ENCODE results near the gene ADSS1. TPM values are rescaled to one million over a fixed set of nuclear protein-coding genes. Genes with fewer than 3 reads are reported as not detected.

Gene ADSS1
- polyA plus RNA-seq, 1 of the 3 experiments (the other 2 are of a cell fraction): 14.3 TPM

- TF ChIP-seq REST (IDR thresholded peaks at IDR 0.05; ENCODE audit: low read depth, low read length) (no peak), USF1 (IDR thresholded peaks at IDR 0.05; ENCODE audit: borderline replicate concordance, low read depth) (no peak), IRF3 (IDR thresholded peaks at IDR 0.05; ENCODE audit: low read depth, low read length) (no peak), FOXJ3 (CRISPR knock-in tag; IDR thresholded peaks at IDR 0.05) (no peak), TCF12 (IDR thresholded peaks at IDR 0.05) (no peak)
These were observed 38.6 kb upstream of the ADSS1 start (continued) for GRCh38 chr14:104685216-104685997.

GRCh38 chr14:104685998-104686610, 37.9 kb upstream of the ADSS1 start:
- no peak for DNase-seq
- ChIA-PET CTCF (no interaction called here), POLR2A (no interaction called here)
- 94% methylated on average over 2 of the region's 2 CpGs for WGBS (ENCODE audit: low lambda C conversion rate)
- Histone ChIP-seq H3K36me3 (replicated peaks in 1 of 2; ENCODE audit: control insufficient read depth in 1 of 2, insufficient read depth in 2 of 2, low read length in 1 of 2) (no peaks in the 10 kb centered on the region), H4K20me1 (ENCODE audit: insufficient read depth) (peaks cover 6% of the 10 kb centered on the region), H3K4me2 (no peak overlapping the region), H3K9me2 (no peaks in the 10 kb centered on the region), H3K9ac (no peak overlapping the region), H3K79me2 (ENCODE audit: insufficient read depth) (peaks cover 18% of the 10 kb centered on the region), H3K4me1 (ENCODE audit: control insufficient read depth in 1 of 2, insufficient read depth in 2 of 2, low read depth in 1 of 2, low read length in 1 of 2) (peaks cover 31 to 38% of the 10 kb centered on the region in 2 experiments), H3K9me3 (no peaks in the 10 kb centered on the region), H3F3A (replicated peaks; ENCODE audit: insufficient read depth) (peaks cover 18% of the 10 kb centered on the region), H3K27ac (ENCODE audit: low read depth in 2 of 2, low read length in 1 of 2) (no peak overlapping the region), H2AFZ (ENCODE audit: low read depth) (no peak overlapping the region), H3K4me3 (ENCODE audit: low read depth in 2 of 2, low read length in 1 of 2) (no peak overlapping the region), H3K27me3 (ENCODE audit: insufficient read depth) (no peaks in the 10 kb centered on the region)
- no peak for TF ChIP-seq CTCF (IDR thresholded peaks at IDR 0.05)
- no peak for TF ChIP-seq PBX3 (IDR thresholded peaks at IDR 0.05)
- TF ChIP-seq YY1 (IDR thresholded peaks at IDR 0.05; ENCODE audit: low read depth): no peak
- TF ChIP-seq RFX5 (IDR thresholded peaks at IDR 0.05; ENCODE audit: low read length): no peak
- no peak for TF ChIP-seq MXI1 (IDR thresholded peaks at IDR 0.05; ENCODE audit: low read depth, low read length)
- no peak for TF ChIP-seq GABPA (IDR thresholded peaks at IDR 0.05; ENCODE audit: low read depth)
- TF ChIP-seq FOXJ3 (CRISPR knock-in tag; IDR thresholded peaks at IDR 0.05): no peak
- no peak for TF ChIP-seq FOXM1 (IDR thresholded peaks at IDR 0.05; ENCODE audit: low read depth)
- TF ChIP-seq RXRA (IDR thresholded peaks at IDR 0.05; ENCODE audit: borderline replicate concordance, low read depth): no peak
- no peak for TF ChIP-seq NRF1 (IDR thresholded peaks at IDR 0.05; ENCODE audit: low read depth, low read length)
- no peak for TF ChIP-seq RCOR1 (IDR thresholded peaks at IDR 0.05; ENCODE audit: low read length)
- TF ChIP-seq USF1 (IDR thresholded peaks at IDR 0.05; ENCODE audit: borderline replicate concordance, low read depth): no peak
- no peak for TF ChIP-seq TCF12 (IDR thresholded peaks at IDR 0.05)
- TF ChIP-seq RAD21 (IDR thresholded peaks at IDR 0.05; ENCODE audit: low read length): no peak
- no peak for TF ChIP-seq POLR2AphosphoS5 (IDR thresholded peaks at IDR 0.05; ENCODE audit: low read depth, low read length)
- no peak for TF ChIP-seq TAF1 (IDR thresholded peaks at IDR 0.05; ENCODE audit: borderline replicate concordance, low read depth, low read length)

Data from SK-N-SH (cell line).